Spleen (tissue), 7 donors: ENCODE data around the gene PLCH2.

Experiments used
- POLR2A ChIP-seq, 3 donors: fragments of 450-650 bp; IDR thresholded peaks; one replicate each; pipeline ENCODE4 v1.5.1; 2017; ENCODE audit warnings: antibody characterized with exemption in 3 of 3, mild to moderate bottlenecking in 1 of 3
- POLR2AphosphoS5 ChIP-seq, 3 donors: sonication (generic); formaldehyde crosslinking; IDR thresholded peaks; one replicate each; pipeline ENCODE4 v1.5.1; 2017; ENCODE audit warnings: antibody characterized with exemption in 3 of 3
- TF ChIP-seq, protein P1 (sequence below), 11 experiments: fragments of 200-600 bp in 7 of 11; fragments of 450-650 bp in 4 of 11; sonication (generic) in 4 of 11; IDR thresholded peaks in 8 of 11; conservative IDR thresholded peaks in 3 of 11; 1 replicate in 7 of 11; 2 replicates in 4 of 11; pipeline versions ENCODE4 v1.4.0 to v1.8.0; 2016 to 2021; ENCODE audit warnings: antibody characterized with exemption in 11 of 11, inconsistent platforms in 4 of 11, mild to moderate bottlenecking in 1 of 11
- donor health status: DM: no; HTN: no; CAD: no; lungs with moderate emphysema.
- donor health status: DM: no; HTN: no; CAD: no.
- donor health status: DM: no; HTN: no; CAD: no.

DNA sequence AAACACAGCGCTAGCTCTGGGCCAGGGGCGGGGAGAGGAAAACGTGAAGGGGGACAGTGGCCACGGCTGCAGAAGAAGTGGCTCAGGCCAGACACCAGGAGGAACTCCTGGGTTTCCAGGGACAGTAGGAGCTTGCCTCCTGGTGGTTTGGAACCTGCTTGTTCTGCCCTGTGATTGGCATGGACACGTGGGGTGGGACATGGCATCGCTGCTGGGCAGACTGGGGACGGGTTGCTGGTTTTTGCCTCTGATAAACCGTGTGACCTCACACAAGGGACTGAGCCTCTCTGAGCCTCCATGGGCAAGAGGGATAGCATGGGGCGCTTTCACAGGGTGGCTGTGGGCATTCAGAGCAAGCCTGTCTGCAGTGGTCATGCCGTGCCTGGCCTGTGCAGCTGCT lies 7.5 kb upstream of the PLCH2 start:
- TF ChIP-seq, protein P1, sequence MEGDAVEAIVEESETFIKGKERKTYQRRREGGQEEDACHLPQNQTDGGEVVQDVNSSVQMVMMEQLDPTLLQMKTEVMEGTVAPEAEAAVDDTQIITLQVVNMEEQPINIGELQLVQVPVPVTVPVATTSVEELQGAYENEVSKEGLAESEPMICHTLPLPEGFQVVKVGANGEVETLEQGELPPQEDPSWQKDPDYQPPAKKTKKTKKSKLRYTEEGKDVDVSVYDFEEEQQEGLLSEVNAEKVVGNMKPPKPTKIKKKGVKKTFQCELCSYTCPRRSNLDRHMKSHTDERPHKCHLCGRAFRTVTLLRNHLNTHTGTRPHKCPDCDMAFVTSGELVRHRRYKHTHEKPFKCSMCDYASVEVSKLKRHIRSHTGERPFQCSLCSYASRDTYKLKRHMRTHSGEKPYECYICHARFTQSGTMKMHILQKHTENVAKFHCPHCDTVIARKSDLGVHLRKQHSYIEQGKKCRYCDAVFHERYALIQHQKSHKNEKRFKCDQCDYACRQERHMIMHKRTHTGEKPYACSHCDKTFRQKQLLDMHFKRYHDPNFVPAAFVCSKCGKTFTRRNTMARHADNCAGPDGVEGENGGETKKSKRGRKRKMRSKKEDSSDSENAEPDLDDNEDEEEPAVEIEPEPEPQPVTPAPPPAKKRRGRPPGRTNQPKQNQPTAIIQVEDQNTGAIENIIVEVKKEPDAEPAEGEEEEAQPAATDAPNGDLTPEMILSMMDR (IDR thresholded peaks at IDR 0.05 in 8 of 11, conservative IDR thresholded peaks at IDR 0.05 in 3 of 11) = no peak
- no peak for TF ChIP-seq POLR2A (IDR thresholded peaks at IDR 0.05)
- TF ChIP-seq POLR2AphosphoS5 (IDR thresholded peaks at IDR 0.05) = no peak
